HG02610 (cell line): ENCODE measurements around the gene SCN4A.
"Not testable (repeated sequence)": the region's sequence is repeated elsewhere in the genome, so short reads cannot be mapped to it uniquely, and the experiment has no call there.

Experiments
- ATAC-seq: cut with Tn5 transposase; IDR thresholded peaks from one replicate; pipeline ENCODE4 v1.9.1; 2021; ENCODE audit warnings: mild to moderate bottlenecking, moderate library complexity; ENCODE audit not compliant: unreplicated experiment

Gene SCN4A

DNA sequence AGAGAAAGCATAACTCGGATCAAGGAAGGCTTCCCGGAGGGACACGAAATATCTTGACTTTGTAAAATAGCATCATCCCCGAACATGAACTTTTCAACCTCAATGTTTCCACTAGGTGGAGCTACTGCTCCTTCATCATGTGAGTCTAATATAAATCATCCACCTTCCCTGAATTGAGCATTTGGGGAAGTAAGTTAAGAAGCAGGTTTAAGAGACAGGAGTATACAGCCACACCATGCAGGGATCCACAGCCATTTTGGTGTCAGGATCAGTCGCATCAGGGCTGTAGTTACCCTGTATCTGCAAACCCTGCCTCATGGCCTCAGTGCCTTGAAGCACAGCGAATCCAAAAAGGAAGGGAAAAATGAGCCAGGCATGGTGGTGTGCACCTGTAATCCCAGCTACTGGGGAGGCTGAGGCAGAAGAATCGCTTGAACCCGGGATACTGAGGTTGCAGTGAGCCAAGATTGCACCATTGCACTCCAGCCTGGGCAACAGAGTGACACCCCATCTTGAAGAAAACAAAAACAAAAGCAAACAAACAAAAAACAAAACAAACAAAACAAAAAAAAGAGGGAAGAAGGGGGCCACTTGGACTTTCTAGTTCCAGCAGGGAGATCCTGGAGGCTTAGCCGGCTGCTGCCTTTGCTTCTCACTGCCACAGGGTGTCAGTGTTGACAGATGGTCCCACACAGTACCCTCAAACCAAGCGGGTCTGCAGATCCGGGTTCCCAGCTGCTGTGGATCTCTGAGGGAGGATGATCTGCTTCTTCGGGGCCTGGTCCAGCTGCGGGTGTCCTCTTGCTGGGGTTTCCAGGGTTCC, 83.5 kb downstream of the SCN4A start:
- not testable (repeated sequence) for ATAC-seq
